A549 (cell line): ENCODE results near the gene TTF2. TPM values are rescaled to one million over a fixed set of nuclear protein-coding genes. Genes with fewer than 3 reads are reported as not detected.
"Not testable (repeated sequence)": the region's sequence is repeated elsewhere in the genome, so short reads cannot be mapped to it uniquely, and the experiment has no call there.

Source experiments
- ATAC-seq, 2 experiments: fragments of 200-7000 bp in 1 of 2; fragments of >200 bp in 1 of 2; cut with Nextera tagmentation in 1 of 2; cut with Tn5 transposase in 1 of 2; 3 replicates each; pipeline versions ENCODE4 v1.8.0 to v1.9.1; 2018 to 2020; ENCODE audit warnings: mild to moderate bottlenecking in 1 of 2, moderate library complexity in 1 of 2
- CTCF ChIA-PET: fragments of 300-600 bp; sonication (Branson Sonifier 250); formaldehyde crosslinking; extraction: SDS; loops from one replicate; lab custom pipeline; 2021; ENCODE audit warnings: antibody characterized with exemption, inconsistent platforms; lab: Yijun Ruan, JAX
- POLR2A ChIA-PET: fragments of 350-600 bp; formaldehyde crosslinking; extraction: SDS; loops from one replicate; lab custom pipeline; 2021; ENCODE audit warnings: antibody characterized with exemption, inconsistent platforms; lab: Yijun Ruan, JAX
- DNase-seq, 2 experiments: peaks; one replicate each; pipeline versions ENCODE4 v3.0.0 to v3.0.0-alpha.2; 2011 to 2016; ENCODE audit warnings: low read depth in 1 of 2, low spot score in 1 of 2
- FAIRE-seq: peaks from 2 replicates; lab custom pipeline; 2011; peaks lifted over from hg19 to GRCh38; lab: Jason Lieb, UNC
- H3K27ac ChIP-seq, 2 experiments: fragments of >200 bp; sonication (Bioruptor Twin); formaldehyde crosslinking; 3 replicates each; pipeline ENCODE4 v1.5.1; 2016 to 2017
- H3K4me1 ChIP-seq: fragments of >200 bp; sonication (Bioruptor Twin); formaldehyde crosslinking; 3 replicates; pipeline ENCODE4 v1.6.1; 2016
- H3K4me2 ChIP-seq: fragments of >200 bp; sonication (Bioruptor Twin); formaldehyde crosslinking; 3 replicates; pipeline ENCODE4 v1.6.1; 2016
- H3K4me3 ChIP-seq: fragments of >200 bp; sonication (Bioruptor Twin); formaldehyde crosslinking; 3 replicates; pipeline ENCODE4 v1.5.1; 2016
- H3K9me3 ChIP-seq: fragments of >200 bp; sonication (Bioruptor Twin); formaldehyde crosslinking; 3 replicates; pipeline ENCODE4 v1.6.1; 2016
- CBX2 ChIP-seq: fragments of 200-600 bp; sonication (generic); IDR thresholded peaks from 2 replicates; pipeline ENCODE4 v1.6.1; 2016; ENCODE audit warnings: low read depth, mild to moderate bottlenecking, borderline replicate concordance
- CBX8 ChIP-seq: fragments of 200-600 bp; sonication (generic); IDR thresholded peaks from 2 replicates; pipeline ENCODE4 v1.6.1; 2016
- CHD4 ChIP-seq: fragments of 200-600 bp; sonication (generic); IDR thresholded peaks from 2 replicates; pipeline ENCODE4 v1.6.1; 2016; ENCODE audit warnings: antibody characterized with exemption, mild to moderate bottlenecking, borderline replicate concordance
- EHMT2 ChIP-seq: fragments of 200-600 bp; sonication (generic); IDR thresholded peaks from 2 replicates; pipeline ENCODE4 v1.6.1; 2016; ENCODE audit warnings: antibody characterized with exemption, low read depth, mild to moderate bottlenecking, moderate library complexity
- EP300 ChIP-seq, 2 experiments: fragments of >200 bp; sonication (Bioruptor Twin); formaldehyde crosslinking; IDR thresholded peaks; 2 replicates in 1 of 2; 3 replicates in 1 of 2; pipeline ENCODE4 v1.6.1; 2016 to 2017
- FOSL2 ChIP-seq, 2 experiments: fragments of 450-650 bp in 1 of 2; fragments of >200 bp in 1 of 2; sonication (Bioruptor Twin) in 1 of 2; formaldehyde crosslinking; IDR thresholded peaks; 2 replicates each; pipeline versions ENCODE4 v1.5.0 to v1.6.1; 2016 to 2020; ENCODE audit warnings: mild to moderate bottlenecking in 1 of 2, moderate library complexity in 1 of 2
- FOXS1 ChIP-seq: fragments of 250-450 bp; sonication (Bioruptor Pico); IDR thresholded peaks from 2 replicates; pipeline ENCODE4 v1.5.0; 2020; ENCODE audit warnings: mild to moderate bottlenecking, moderate library complexity
- GATA3 ChIP-seq: IDR thresholded peaks from 2 replicates; pipeline ENCODE4 v1.6.1; 2012; ENCODE audit warnings: borderline replicate concordance
- HDAC2 ChIP-seq: fragments of 200-600 bp; sonication (generic); IDR thresholded peaks from 2 replicates; pipeline ENCODE4 v1.6.1; 2016
- HOXB5 ChIP-seq: fragments of 250-450 bp; sonication (Bioruptor Pico); IDR thresholded peaks from 2 replicates; pipeline ENCODE4 v1.5.0; 2020; ENCODE audit warnings: mild to moderate bottlenecking, moderate library complexity
- KDM1A ChIP-seq: fragments of 200-600 bp; sonication (generic); IDR thresholded peaks from 2 replicates; pipeline ENCODE4 v1.6.1; 2016; ENCODE audit warnings: low read depth, mild to moderate bottlenecking
- NFE2L2 ChIP-seq: fragments of 150-350 bp; conservative IDR thresholded peaks from 2 replicates; pipeline ENCODE4 v1.6.1; 2014; ENCODE audit warnings: low read length
- NPAS2 ChIP-seq: fragments of 250-450 bp; sonication (Bioruptor Pico); IDR thresholded peaks from 2 replicates; pipeline ENCODE4 v1.8.0; 2022; ENCODE audit warnings: mild to moderate bottlenecking, moderate library complexity, borderline replicate concordance
- NR3C1 ChIP-seq: fragments of >200 bp; sonication (Bioruptor Twin); formaldehyde crosslinking; IDR thresholded peaks from 3 replicates; pipeline ENCODE4 v1.6.1; 2017
- POLR2A ChIP-seq: IDR thresholded peaks from 2 replicates; pipeline ENCODE4 v1.6.1; 2012; ENCODE audit warnings: mild to moderate bottlenecking, low read length
- RAD21 ChIP-seq, 2 experiments: fragments of >200 bp in 1 of 2; sonication (Bioruptor Twin) in 1 of 2; formaldehyde crosslinking in 1 of 2; IDR thresholded peaks in 1 of 2; conservative IDR thresholded peaks in 1 of 2; 2 replicates in 1 of 2; 3 replicates in 1 of 2; pipeline ENCODE4 v1.6.1; 2012 to 2018; ENCODE audit warnings: inconsistent platforms in 1 of 2
- RARB ChIP-seq: fragments of 250-450 bp; sonication (Bioruptor Pico); IDR thresholded peaks from 2 replicates; pipeline ENCODE4 v1.8.0; 2021; ENCODE audit warnings: mild to moderate bottlenecking, moderate library complexity
- RNF2 ChIP-seq: fragments of 200-600 bp; sonication (generic); IDR thresholded peaks from 2 replicates; pipeline ENCODE4 v1.6.1; 2016; ENCODE audit warnings: low read depth, mild to moderate bottlenecking, antibody characterized with exemption, moderate library complexity, borderline replicate concordance
- SMC3 ChIP-seq: fragments of >200 bp; sonication (Bioruptor Twin); formaldehyde crosslinking; IDR thresholded peaks from 3 replicates; pipeline ENCODE4 v1.6.1; 2018; ENCODE audit warnings: inconsistent platforms
- ZC3H11A ChIP-seq: fragments of 450-650 bp; IDR thresholded peaks from 2 replicates; pipeline ENCODE4 v1.6.1; 2014; ENCODE audit warnings: antibody characterized with exemption, mild to moderate bottlenecking
- ZFP36 ChIP-seq: fragments of 450-650 bp; IDR thresholded peaks from 2 replicates; pipeline ENCODE4 v1.6.1; 2014; ENCODE audit warnings: borderline replicate concordance; ENCODE audit not compliant: partially characterized antibody
- WGBS: methylation state at CpG from one replicate; pipeline ENCODE4 v1.1.6; 2017; ENCODE audit errors: missing lambda C conversion rate; 5-methylcytosine and 5-hydroxymethylcytosine counted together
- polyA plus RNA-seq, 4 experiments: library from polyadenylated mRNA; depleted of rRNA in 3 of 4; stranded (reverse); fragments of >200 nt; fragmentation: RNase III in 1 of 4; extraction: RNeasy Plus Mini Kit Qiagen cat#74134 plus additional on column Dnase treatment in 1 of 4; gene quantifications; 2 replicates in 3 of 4; 3 replicates in 1 of 4; pipeline ENCODE4 v1.2.3, GENCODE V29; 2011 to 2017
- TF ChIP-seq, protein P1 (sequence below): IDR thresholded peaks from 2 replicates; pipeline ENCODE4 v1.6.1; 2012
- TF ChIP-seq, protein P2 (sequence below): IDR thresholded peaks from 2 replicates; pipeline ENCODE4 v1.6.1; 2012
- TF ChIP-seq, protein P3 (sequence below): fragments of >200 bp; sonication (Bioruptor Twin); formaldehyde crosslinking; IDR thresholded peaks from 3 replicates; pipeline ENCODE4 v1.5.1; 2016
- TF ChIP-seq, protein P4 (sequence below): fragments of 200-600 bp; sonication (generic); IDR thresholded peaks from 2 replicates; pipeline ENCODE4 v1.6.1; 2016; ENCODE audit warnings: antibody characterized with exemption, mild to moderate bottlenecking, moderate library complexity
- TF ChIP-seq, protein P5 (sequence below): fragments of 250-450 bp; sonication (Bioruptor Pico); IDR thresholded peaks from 2 replicates; pipeline ENCODE4 v1.5.0; 2021; ENCODE audit warnings: mild to moderate bottlenecking, moderate library complexity, borderline replicate concordance

Gene TTF2
- polyA plus RNA-seq, 2 of the 4 experiments (the other 2 are of a cell fraction), result 16.5 to 26.6 TPM

DNA sequence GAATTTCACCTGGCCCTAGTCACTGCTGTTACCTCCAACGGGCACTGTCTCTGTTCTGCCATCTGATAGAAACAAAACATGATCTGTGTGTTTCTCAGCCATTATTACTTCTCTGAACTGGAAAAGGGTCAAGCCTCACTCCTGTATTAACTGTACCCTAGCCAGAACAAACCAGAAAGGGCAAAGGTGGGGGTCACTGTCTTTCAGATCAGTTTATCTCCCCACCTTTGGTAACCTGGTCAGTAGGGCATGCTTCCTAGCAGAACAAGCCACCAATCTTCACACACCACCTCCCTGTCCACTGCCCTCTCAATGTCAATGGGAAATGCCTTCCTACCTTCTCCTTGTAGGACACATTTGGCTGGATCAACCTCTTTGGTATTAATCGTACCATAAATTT, 57.6 kb downstream of the TTF2 start:
- H3K9me3 ChIP-seq, result no peaks in the 10 kb centered on the region
- POLR2A ChIA-PET, result no interaction called here
- CTCF ChIA-PET, result interaction anchor here (0.7 kb wide), 1 partner anchor 11 kb away, joined by 3 read pairs; no protein-coding TSS in a partner anchor
- peaks cover 5% of the 10 kb centered on the region; the same call in 2 of the 3 replicates for H3K4me1 ChIP-seq
- 94% methylated on average over 2 of the region's 2 CpGs for WGBS
- H3K4me2 ChIP-seq, result no peak overlapping the region
- H3K27ac ChIP-seq, result no peak overlapping the region
- TF ChIP-seq EP300 (IDR thresholded peaks at IDR 0.05) (no peak), RAD21 (conservative IDR thresholded peaks at IDR 0.05 in 1 of 2, IDR thresholded peaks at IDR 0.05 in 1 of 2) (no peak), HDAC2 (no peak), FOXS1 (CRISPR knock-in tag) (no peak), GATA3 (no peak), EHMT2 (no peak), NFE2L2 (no peak), ZC3H11A (no peak), CBX8 (no peak)
- TF ChIP-seq, protein P1, sequence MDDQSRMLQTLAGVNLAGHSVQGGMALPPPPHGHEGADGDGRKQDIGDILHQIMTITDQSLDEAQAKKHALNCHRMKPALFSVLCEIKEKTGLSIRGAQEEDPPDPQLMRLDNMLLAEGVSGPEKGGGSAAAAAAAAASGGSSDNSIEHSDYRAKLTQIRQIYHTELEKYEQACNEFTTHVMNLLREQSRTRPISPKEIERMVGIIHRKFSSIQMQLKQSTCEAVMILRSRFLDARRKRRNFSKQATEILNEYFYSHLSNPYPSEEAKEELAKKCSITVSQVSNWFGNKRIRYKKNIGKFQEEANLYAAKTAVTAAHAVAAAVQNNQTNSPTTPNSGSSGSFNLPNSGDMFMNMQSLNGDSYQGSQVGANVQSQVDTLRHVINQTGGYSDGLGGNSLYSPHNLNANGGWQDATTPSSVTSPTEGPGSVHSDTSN, result no peak
- TF ChIP-seq, protein P2, sequence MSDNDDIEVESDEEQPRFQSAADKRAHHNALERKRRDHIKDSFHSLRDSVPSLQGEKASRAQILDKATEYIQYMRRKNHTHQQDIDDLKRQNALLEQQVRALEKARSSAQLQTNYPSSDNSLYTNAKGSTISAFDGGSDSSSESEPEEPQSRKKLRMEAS, result no peak
- FAIRE-seq, result no peak
- H3K4me3 ChIP-seq, result no peak overlapping the region
- no peak for ATAC-seq
- DNase-seq, result no peak

DNA sequence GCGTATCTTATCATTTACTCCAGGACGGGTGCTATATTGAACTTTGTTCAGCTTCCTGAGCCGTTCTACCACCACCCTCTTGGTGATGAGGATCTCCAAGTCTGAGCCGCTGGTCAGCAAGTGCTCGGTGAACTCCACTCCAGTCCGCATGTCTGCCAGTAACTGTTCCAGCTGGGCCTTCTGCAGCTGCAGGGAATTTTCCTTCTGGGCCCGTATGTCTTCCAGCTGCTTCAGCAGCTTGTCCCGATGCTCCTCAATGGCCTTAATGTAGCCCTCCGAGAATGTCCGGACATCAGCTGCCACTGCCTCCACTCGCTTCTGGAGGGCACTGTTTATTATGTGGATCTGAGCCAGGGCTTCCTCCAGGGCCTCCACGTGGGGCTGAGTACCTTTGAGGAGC, 58.0 kb downstream of the TTF2 start:
- TF ChIP-seq RAD21 (conservative IDR thresholded peaks at IDR 0.05 in 1 of 2, IDR thresholded peaks at IDR 0.05 in 1 of 2) (no peak), NR3C1 (no peak), SMC3 (no peak), EHMT2 (no peak), FOSL2 (IDR thresholded peaks at IDR 0.05) (no peak), FOSL2 (CRISPR knock-in tag; IDR thresholded peaks at IDR 0.05) (no peak), NPAS2 (CRISPR knock-in tag) (no peak), RNF2 (no peak), POLR2A (no peak), ZFP36 (no peak), KDM1A (no peak), CHD4 (no peak), HOXB5 (CRISPR knock-in tag) (no peak), RARB (CRISPR knock-in tag) (no peak), CBX2 (no peak), CBX8 (no peak)
- TF ChIP-seq, protein P3, sequence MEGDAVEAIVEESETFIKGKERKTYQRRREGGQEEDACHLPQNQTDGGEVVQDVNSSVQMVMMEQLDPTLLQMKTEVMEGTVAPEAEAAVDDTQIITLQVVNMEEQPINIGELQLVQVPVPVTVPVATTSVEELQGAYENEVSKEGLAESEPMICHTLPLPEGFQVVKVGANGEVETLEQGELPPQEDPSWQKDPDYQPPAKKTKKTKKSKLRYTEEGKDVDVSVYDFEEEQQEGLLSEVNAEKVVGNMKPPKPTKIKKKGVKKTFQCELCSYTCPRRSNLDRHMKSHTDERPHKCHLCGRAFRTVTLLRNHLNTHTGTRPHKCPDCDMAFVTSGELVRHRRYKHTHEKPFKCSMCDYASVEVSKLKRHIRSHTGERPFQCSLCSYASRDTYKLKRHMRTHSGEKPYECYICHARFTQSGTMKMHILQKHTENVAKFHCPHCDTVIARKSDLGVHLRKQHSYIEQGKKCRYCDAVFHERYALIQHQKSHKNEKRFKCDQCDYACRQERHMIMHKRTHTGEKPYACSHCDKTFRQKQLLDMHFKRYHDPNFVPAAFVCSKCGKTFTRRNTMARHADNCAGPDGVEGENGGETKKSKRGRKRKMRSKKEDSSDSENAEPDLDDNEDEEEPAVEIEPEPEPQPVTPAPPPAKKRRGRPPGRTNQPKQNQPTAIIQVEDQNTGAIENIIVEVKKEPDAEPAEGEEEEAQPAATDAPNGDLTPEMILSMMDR, result no peak
- TF ChIP-seq, protein P4, sequence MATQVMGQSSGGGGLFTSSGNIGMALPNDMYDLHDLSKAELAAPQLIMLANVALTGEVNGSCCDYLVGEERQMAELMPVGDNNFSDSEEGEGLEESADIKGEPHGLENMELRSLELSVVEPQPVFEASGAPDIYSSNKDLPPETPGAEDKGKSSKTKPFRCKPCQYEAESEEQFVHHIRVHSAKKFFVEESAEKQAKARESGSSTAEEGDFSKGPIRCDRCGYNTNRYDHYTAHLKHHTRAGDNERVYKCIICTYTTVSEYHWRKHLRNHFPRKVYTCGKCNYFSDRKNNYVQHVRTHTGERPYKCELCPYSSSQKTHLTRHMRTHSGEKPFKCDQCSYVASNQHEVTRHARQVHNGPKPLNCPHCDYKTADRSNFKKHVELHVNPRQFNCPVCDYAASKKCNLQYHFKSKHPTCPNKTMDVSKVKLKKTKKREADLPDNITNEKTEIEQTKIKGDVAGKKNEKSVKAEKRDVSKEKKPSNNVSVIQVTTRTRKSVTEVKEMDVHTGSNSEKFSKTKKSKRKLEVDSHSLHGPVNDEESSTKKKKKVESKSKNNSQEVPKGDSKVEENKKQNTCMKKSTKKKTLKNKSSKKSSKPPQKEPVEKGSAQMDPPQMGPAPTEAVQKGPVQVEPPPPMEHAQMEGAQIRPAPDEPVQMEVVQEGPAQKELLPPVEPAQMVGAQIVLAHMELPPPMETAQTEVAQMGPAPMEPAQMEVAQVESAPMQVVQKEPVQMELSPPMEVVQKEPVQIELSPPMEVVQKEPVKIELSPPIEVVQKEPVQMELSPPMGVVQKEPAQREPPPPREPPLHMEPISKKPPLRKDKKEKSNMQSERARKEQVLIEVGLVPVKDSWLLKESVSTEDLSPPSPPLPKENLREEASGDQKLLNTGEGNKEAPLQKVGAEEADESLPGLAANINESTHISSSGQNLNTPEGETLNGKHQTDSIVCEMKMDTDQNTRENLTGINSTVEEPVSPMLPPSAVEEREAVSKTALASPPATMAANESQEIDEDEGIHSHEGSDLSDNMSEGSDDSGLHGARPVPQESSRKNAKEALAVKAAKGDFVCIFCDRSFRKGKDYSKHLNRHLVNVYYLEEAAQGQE, result no peak
- TF ChIP-seq, protein P5, sequence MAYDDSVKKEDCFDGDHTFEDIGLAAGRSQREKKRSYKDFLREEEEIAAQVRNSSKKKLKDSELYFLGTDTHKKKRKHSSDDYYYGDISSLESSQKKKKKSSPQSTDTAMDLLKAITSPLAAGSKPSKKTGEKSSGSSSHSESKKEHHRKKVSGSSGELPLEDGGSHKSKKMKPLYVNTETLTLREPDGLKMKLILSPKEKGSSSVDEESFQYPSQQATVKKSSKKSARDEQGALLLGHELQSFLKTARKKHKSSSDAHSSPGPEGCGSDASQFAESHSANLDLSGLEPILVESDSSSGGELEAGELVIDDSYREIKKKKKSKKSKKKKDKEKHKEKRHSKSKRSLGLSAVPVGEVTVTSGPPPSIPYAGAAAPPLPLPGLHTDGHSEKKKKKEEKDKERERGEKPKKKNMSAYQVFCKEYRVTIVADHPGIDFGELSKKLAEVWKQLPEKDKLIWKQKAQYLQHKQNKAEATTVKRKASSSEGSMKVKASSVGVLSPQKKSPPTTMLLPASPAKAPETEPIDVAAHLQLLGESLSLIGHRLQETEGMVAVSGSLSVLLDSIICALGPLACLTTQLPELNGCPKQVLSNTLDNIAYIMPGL (CRISPR knock-in tag), result no peak
- TF ChIP-seq, all 56 proteins: peak for 0
- no peaks in the 10 kb centered on the region for H3K9me3 ChIP-seq
- ChIA-PET CTCF (interaction anchor here (1.5 kb wide), 1 partner anchor 10 kb away, joined by 8 read pairs; no protein-coding TSS in a partner anchor), POLR2A (no interaction called here)
- H3K27ac ChIP-seq, result no peak overlapping the region
- FAIRE-seq (no peak), ATAC-seq (no peak), DNase-seq (no peak)
- 93% methylated on average over 8 of the region's 12 CpGs for WGBS
- peaks cover 5% of the 10 kb centered on the region; the same call in 2 of the 3 replicates for H3K4me1 ChIP-seq
- H3K4me3 ChIP-seq, result no peak overlapping the region
- H3K4me2 ChIP-seq, result no peak overlapping the region

DNA sequence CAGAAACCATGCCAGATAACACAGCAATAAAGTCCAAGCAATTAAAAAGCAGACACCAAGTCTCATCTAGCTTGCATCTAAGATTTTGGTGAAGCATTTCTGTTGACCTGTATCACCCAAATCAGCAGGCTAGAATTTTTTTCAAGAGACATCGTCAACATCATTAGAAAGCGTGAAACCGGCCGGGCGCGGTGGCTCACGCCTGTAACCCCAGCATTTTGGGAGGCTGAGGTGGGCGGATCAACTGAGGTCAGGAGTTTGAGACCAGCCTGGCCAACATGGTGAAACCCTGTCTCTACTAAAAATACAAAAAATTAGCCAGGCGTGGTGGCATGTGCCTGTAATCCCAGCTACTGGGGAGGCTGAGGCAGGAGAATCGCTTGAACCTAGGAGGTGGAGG, 59.0 kb downstream of the TTF2 start:
- POLR2A ChIA-PET, DNase-seq, FAIRE-seq, ATAC-seq, H3K4me1 ChIP-seq, H3K4me2 ChIP-seq, H3K4me3 ChIP-seq, H3K27ac ChIP-seq, H3K9me3 ChIP-seq: not testable (repeated sequence)
- CTCF ChIA-PET, result interaction anchor here (0.7 to 1.5 kb wide), 4 partner anchors 9 to 165 kb away, joined by 3 to 8 read pairs (median 4); no protein-coding TSS in a partner anchor
- WGBS, result 98% methylated on average over 10 of the region's 10 CpGs
